OCI-LY1 (cell line): ENCODE results near the gene WAS.

Experiments used
- EZH2 ChIP-seq: fragments of 200-600 bp; sonication (generic), shearing (Covaris generic); IDR thresholded peaks from 2 replicates; pipeline ENCODE4 v1.8.0; 2017; ENCODE audit warnings: borderline replicate concordance, mixed run types, mild to moderate bottlenecking, antibody characterized with exemption, low read length, moderate library complexity, mixed read lengths
- TF ChIP-seq, protein P1 (sequence below): fragments of 200-600 bp; sonication (generic), shearing (Covaris generic); IDR thresholded peaks from 2 replicates; pipeline ENCODE4 v1.5.1; 2017; ENCODE audit warnings: mild to moderate bottlenecking, antibody characterized with exemption, low read length, moderate library complexity, mixed read lengths

DNA sequence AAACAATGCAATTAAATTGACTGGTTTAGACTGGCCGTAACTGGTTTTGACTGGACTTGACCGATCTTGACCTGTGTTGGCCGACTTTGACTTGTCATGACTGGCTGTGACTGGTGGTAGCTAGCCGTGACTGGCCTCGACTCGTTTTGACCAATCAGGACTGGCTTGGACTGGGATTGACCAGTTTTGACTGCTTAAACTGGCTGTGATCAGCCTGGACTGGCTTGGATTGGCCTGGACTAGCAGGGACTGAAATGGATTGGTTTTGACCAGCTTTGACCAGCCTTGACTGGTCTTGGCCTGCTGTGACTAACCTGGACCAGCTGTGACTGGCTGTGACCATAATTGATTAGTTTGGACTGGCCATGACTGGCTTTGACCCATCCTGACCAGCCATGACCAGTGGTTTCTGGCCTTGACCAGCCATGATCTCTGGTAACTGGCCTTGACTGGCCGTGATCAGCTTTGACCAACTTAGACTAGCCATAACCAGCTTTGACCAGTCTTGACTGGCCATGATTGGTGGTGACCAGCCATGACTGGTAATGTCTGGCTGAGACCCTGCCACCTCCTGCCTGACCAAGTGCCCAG lies 26.0 kb downstream of the WAS start:
- TF ChIP-seq, protein P1, sequence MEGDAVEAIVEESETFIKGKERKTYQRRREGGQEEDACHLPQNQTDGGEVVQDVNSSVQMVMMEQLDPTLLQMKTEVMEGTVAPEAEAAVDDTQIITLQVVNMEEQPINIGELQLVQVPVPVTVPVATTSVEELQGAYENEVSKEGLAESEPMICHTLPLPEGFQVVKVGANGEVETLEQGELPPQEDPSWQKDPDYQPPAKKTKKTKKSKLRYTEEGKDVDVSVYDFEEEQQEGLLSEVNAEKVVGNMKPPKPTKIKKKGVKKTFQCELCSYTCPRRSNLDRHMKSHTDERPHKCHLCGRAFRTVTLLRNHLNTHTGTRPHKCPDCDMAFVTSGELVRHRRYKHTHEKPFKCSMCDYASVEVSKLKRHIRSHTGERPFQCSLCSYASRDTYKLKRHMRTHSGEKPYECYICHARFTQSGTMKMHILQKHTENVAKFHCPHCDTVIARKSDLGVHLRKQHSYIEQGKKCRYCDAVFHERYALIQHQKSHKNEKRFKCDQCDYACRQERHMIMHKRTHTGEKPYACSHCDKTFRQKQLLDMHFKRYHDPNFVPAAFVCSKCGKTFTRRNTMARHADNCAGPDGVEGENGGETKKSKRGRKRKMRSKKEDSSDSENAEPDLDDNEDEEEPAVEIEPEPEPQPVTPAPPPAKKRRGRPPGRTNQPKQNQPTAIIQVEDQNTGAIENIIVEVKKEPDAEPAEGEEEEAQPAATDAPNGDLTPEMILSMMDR = no peak
- TF ChIP-seq EZH2 = no peak
